Testis (tissue), 3 donors: ENCODE measurements around the gene DUSP2. TPM values are rescaled to one million over a fixed set of nuclear protein-coding genes. Genes with fewer than 3 reads are reported as not detected.
A peak's percentile ranks its signal among the peaks of the same experiment; 100 is the strongest.

Experiments used
- DNase-seq: peaks from one replicate; pipeline ENCODE4 v3.0.0-alpha.2; 2019
- H3K27ac ChIP-seq, 2 donors: fragments of 200-600 bp; sonication (generic); one replicate each; pipeline ENCODE4 v1.5.1; 2019
- H3K27me3 ChIP-seq: fragments of 200-600 bp; sonication (generic); one replicate; pipeline ENCODE4 v1.5.1; 2019
- H3K36me3 ChIP-seq: fragments of 200-600 bp; sonication (generic); one replicate; pipeline ENCODE4 v1.5.1; 2017; ENCODE audit warnings: low read depth; ENCODE audit errors: missing control alignments
- H3K4me1 ChIP-seq: fragments of 200-600 bp; sonication (generic); one replicate; pipeline ENCODE4 v1.5.1; 2019
- H3K4me3 ChIP-seq, 2 donors: fragments of 200-600 bp; sonication (generic); one replicate each; pipeline ENCODE4 v1.5.1; 2017 to 2019
- H3K9me3 ChIP-seq: fragments of 200-600 bp; sonication (generic); one replicate; pipeline ENCODE4 v1.5.1; 2017
- POLR2A ChIP-seq: fragments of 450-650 bp; IDR thresholded peaks from one replicate; pipeline ENCODE4 v1.6.1; 2017; ENCODE audit warnings: antibody characterized with exemption, mild to moderate bottlenecking, moderate library complexity
- WGBS, 2 donors: methylation state at CpG; one replicate each; pipeline ENCODE4 v1.1.5; 2018; 5-methylcytosine and 5-hydroxymethylcytosine counted together
- intact Hi-C: fragments of 100-400 bp; cut with DNase I; formaldehyde crosslinking; loops from one replicate; pipeline ENCODE4 v1.15.1; 2023; ENCODE audit warnings: low total_unique reads
- polyA plus RNA-seq: library from polyadenylated mRNA; stranded (reverse); fragments of 350-450 nt; fragmentation: Illumina TruSeq; extraction: RNeasy Lipid Tissue Mini Kit (QIAGEN cat#74804); gene quantifications from one replicate; pipeline ENCODE4 v1.2.3, GENCODE V29; 2014; ENCODE audit warnings: low read depth, low replicate concordance; ENCODE audit not compliant: insufficient read depth
- total RNA-seq, 2 donors: library from RNA; depleted of rRNA; stranded (reverse); fragments of >200 nt; gene quantifications; one replicate each; pipeline ENCODE4 v1.2.3, GENCODE V29; 2016
- TF ChIP-seq, protein P1 (sequence below), 3 experiments: fragments of 450-650 bp in 2 of 3; fragments of 200-600 bp in 1 of 3; sonication (generic) in 1 of 3; IDR thresholded peaks; one replicate each; pipeline ENCODE4 v1.5.1; 2016 to 2019; ENCODE audit warnings: antibody characterized with exemption in 3 of 3, mild to moderate bottlenecking in 2 of 3, moderate library complexity in 1 of 3

DUSP2 gene
- total and polyA plus RNA-seq, 3 donors from 2014 or later = 5.7 to 16.5 (median 6.3) TPM

DNA sequence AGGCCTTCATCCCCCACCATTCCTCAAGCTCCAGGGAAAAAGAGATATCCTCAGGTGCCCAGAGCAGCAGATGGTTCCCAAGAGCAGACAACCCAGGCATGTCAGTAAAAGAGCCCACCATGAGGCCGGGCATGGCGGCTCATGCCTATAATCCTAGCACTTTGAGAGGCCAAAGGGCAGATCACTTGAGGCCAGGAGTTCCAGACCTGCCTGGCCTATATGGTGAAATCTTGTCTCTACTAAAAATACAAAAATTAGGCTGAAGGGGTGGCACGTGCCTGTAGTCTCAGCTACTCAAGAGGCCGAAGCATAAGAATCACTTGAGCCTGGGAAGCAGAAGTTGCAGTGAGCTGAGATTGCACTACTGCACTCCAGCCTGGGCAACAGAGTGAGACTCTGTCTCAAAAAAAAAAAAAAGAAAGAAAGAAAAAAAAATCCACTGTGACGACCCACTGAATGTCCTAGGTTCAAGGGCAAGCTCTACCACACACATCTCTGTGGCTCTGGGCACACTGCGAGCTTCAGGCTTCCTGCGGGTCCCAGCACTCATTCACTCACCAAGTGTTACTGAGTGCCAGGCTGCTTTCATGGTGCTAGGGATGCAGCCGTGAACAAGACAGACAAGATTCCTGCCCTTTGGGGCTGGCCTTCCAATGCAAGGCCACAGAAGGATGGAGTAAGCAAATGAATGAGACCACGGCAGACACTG, 6.5 kb upstream of the DUSP2 start:
- Histone ChIP-seq H3K27ac (no peak overlapping the region), H3K4me1 (peaks cover 15% of the 10 kb centered on the region), H3K9me3 (no peaks in the 10 kb centered on the region), H3K36me3 (no peaks in the 10 kb centered on the region), H3K4me3 (no peak overlapping the region), H3K27me3 (no peaks in the 10 kb centered on the region)
- no peak for DNase-seq
- intact Hi-C loops = no loop called here
- WGBS, 2 donors = 86 to 87% methylated on average over 9 of the region's 9 CpGs
- TF ChIP-seq, protein P1, sequence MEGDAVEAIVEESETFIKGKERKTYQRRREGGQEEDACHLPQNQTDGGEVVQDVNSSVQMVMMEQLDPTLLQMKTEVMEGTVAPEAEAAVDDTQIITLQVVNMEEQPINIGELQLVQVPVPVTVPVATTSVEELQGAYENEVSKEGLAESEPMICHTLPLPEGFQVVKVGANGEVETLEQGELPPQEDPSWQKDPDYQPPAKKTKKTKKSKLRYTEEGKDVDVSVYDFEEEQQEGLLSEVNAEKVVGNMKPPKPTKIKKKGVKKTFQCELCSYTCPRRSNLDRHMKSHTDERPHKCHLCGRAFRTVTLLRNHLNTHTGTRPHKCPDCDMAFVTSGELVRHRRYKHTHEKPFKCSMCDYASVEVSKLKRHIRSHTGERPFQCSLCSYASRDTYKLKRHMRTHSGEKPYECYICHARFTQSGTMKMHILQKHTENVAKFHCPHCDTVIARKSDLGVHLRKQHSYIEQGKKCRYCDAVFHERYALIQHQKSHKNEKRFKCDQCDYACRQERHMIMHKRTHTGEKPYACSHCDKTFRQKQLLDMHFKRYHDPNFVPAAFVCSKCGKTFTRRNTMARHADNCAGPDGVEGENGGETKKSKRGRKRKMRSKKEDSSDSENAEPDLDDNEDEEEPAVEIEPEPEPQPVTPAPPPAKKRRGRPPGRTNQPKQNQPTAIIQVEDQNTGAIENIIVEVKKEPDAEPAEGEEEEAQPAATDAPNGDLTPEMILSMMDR (IDR thresholded peaks at IDR 0.05) = no peak
- no peak for TF ChIP-seq POLR2A

DNA sequence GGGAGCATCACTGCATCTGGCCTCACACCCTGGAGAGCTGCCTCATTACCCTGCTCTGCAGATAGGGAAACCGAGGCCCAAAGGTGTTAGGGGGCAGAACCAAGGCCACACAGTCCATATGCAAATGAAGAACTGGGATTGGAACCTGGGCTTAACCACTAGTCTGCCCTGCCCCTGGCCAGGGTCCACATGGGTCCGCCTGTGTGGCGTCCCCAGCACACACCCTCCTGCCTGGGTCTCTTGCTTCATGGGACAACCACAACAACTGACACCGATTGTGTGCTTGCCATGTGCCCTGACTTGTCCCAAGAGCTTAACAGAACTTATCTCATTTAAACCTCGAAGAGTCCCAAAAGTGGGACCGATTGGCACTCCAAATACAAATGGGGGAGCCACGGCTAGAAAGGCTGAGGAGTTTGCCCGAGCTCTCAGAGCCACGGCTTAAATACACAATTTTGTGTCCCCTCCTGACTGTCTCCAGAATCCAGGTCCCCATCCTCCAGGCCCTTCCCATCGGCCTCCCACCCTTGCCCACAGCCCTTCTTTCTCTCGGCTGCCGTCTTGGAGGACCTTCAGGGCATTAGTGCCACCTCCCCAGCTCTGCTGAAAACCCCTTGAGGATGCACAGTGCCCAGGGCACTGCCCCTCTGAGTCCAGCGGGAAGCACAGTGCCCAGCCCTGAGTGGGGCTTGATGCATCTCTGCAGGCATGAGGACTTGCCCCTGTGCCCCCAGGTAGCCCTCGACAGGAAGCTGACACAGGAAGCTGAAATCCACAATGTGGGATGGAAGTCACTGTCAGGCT, 5.8 kb upstream of the DUSP2 start:
- H3K27me3 ChIP-seq = no peaks in the 10 kb centered on the region
- no peak for DNase-seq
- intact Hi-C loops = no loop called here
- H3K36me3 ChIP-seq = no peaks in the 10 kb centered on the region
- H3K4me3 ChIP-seq = no peak overlapping the region
- WGBS, 2 donors = 89 to 95% methylated on average over 13 to 14 of the region's 14 CpGs
- peaks cover 22% of the 10 kb centered on the region for H3K4me1 ChIP-seq
- H3K27ac ChIP-seq = no peak overlapping the region
- TF ChIP-seq POLR2A = no peak
- TF ChIP-seq, protein P1 (IDR thresholded peaks at IDR 0.05) = no peak
- no peaks in the 10 kb centered on the region for H3K9me3 ChIP-seq

DNA sequence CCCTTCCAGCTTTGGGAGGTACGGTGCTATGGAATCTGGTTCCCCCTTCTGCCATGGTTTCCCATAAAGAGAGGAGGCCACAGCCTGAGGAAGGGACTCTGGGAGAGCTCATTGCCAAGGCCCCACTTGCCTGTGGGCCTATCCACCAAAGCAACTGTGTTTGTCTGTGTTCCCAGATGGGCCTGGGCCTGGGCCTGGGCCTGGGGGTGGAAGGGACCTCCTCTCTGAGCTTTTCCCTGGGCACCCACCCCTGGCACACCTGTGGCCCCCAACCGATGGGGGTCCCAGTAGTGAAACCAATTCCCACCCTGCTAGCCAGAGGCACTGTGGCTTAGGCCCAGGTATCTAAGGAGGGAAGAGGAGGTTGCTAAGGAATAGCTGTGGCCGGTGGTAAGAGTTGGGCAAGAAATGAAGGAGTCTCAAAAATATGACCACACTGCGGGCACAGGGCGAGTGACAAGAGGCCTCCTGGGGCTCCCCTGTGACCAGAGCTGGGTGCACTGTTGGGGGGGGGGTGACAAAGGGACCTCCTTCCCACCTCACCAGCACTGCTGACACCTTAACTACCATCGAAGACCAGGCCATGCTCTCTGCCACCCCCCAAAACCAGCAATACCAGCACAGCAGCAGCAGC, 4.9 kb upstream of the DUSP2 start:
- Histone ChIP-seq H3K4me3 (no peak overlapping the region), H3K27me3 (no peaks in the 10 kb centered on the region), H3K27ac (no peak overlapping the region), H3K4me1 (peaks cover 29% of the 10 kb centered on the region), H3K36me3 (no peaks in the 10 kb centered on the region), H3K9me3 (no peaks in the 10 kb centered on the region)
- intact Hi-C loops = no loop called here
- 95% methylated on average over 6 of the region's 6 CpGs for WGBS, 2 donors
- DNase-seq = no peak
- no peak for TF ChIP-seq POLR2A
- TF ChIP-seq, protein P1 (IDR thresholded peaks at IDR 0.05) = no peak

DNA sequence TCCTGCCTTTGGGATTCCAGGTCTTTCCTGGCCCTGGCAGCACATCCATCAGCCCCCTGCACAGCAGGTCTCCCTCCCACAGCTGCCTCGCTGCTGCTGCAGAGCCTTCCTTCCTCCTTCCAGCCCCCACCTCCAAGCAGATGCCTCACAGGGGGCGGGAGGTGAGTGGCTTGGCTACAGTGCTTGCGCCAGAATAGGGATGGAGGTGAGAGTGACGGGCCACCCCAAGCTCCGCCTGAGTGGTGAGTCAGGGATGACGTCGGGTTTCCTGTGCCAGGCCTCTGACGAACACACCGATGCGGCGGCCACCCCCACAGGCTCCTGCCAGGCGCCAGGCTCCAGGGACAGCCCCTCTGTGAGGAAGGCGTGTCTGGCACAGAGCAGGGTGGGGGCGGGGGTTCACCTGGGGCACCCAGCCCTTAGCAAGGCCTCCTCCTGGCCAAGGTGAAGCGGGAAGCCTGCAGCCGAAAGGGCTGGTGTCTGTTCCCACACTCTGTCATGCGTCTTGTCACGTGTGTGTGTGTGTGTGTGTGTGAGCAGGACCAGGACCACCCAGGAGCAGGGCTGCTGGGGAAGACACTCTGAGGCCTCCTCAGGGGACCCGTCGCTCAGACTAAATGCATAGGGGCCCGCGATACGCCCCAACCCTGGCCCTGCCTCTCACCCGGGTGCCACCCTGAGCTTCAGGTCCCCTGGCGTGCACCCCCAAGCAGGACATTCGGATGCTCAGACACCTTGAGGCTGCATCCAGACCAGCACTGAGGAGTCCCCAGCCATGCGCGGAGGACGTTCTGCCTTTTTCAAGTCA, 3.4 kb upstream of the DUSP2 start:
- Histone ChIP-seq H3K27me3 (no peaks in the 10 kb centered on the region), H3K4me3 (no peak overlapping the region), H3K4me1 (peaks cover 33% of the 10 kb centered on the region), H3K27ac (no peak overlapping the region), H3K9me3 (no peaks in the 10 kb centered on the region), H3K36me3 (no peaks in the 10 kb centered on the region)
- 63 to 75% methylated on average over 25 to 26 of the region's 29 CpGs for WGBS, 2 donors
- intact Hi-C loops = no loop called here
- TF ChIP-seq, protein P1 (IDR thresholded peaks at IDR 0.05) = no peak
- TF ChIP-seq POLR2A = no peak
- DNase-seq = peak; percentile 76
